HK-2 (cell line): Measurements from ENCODE around the gene DYNC2LI1.

Experiments used
- DNase-seq: peaks from one replicate; pipeline ENCODE4 v3.0.0-alpha.2; 2018; ENCODE audit not compliant: unreplicated experiment

Gene DYNC2LI1

DNA sequence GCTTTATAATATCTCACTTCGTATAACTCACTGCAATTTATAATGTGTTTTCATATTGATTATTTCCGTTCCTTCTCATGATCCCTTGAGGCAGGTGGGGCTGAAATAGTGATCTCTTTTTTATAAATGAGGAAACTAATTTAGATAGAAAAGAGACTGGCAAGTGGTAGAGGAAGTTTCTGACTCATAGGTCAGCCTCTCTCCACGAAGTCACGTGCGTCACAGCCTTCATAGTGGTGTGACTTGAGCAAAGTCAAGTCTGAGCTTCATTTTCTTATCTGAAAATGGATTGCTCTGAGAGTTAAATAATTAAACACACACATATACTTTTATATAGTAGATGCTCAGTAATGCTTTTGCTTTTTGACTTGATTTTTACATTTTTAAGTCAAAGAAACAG is 44.9 kb downstream of the DYNC2LI1 start:
- DNase-seq: peak; percentile 4

DNA sequence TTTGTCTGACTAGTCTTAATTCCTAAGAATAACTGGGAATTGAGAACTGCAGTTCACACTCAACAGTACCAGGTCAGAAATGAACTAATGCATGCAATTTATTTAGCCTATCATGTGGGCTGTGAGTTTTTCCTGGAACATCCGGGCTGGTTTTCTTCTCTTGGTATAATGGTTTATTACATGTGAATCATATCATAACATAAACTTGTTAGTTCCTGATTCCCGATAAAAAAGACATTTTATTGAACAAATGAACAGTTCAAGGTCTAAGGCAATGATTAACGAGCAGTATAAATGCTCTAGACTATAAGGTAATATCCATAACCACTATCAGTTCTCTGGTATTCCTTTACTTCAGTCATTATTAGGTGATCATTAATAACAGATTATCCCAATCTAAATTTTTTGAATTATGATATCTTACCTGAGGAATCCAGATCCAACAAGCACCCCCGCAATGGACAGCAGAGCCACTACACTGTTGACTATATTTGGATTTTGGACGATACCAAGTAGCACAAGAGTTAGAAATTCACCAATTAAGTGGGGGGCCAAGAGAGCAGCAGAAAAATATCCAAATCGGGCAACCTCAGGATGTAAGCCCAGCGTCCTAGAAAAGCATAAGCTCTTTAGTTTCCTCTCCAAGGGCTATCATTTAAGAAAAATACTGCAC is 45.8 kb downstream of the DYNC2LI1 start:
- no peak for DNase-seq

DNA sequence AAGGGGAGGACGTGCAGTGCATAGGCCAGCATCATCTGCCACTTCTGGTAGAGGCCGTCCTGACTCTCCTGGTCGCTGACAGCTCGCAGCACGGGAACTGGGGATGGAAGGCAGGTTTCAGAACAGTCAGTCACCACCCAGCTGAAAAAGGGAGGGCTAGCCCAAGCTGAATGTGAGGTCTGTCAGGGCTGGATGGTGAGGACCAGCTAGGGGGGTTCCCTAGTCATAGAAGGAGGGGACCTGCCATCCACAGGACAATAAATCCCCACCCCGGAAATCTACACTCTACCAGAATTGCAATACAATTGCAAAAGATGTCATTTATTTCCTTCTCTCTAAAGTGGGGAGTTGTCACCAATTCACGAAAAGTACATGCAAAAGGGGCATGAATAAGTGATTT is 49.0 kb downstream of the DYNC2LI1 start:
- no peak for DNase-seq

DNA sequence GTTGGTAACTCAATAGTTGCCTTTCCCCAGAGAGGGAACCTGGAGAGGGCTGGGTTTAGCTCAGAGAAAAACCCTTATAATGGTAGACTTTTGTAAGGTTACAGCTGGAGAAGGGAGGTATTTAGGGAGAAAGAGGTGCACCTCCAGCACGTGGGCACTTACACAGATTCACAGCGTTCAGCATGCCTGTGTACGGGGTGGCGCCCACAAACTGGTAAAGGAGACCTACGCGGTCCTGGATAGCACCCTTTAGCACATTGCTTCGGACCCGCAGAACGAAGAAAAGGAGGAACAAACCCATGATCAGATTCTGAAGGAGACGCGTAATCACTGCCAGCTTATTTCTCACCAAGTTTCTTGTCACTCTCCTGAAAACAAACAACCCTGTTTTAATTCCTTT is 49.9 kb downstream of the DYNC2LI1 start:
- DNase-seq: no peak

DNA sequence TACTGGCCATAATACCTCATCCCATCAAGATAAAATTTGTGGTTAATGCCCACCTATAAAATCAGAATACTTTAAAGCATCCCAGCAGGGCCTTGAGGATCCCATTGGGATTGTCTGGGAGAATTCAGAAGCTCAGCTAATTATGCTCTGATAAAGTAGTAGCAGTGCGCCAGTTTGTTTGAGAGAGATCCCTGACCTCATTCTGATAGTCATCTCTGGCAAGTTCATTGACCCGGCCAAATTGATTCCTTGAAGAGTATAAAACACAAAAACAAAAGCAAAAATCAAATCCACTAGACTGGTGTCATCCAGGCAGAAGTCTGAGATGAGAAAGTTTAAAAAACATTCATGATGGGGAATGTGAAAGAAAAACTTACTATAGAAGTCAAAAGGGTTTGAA is 50.7 kb downstream of the DYNC2LI1 start:
- DNase-seq: no peak

DNA sequence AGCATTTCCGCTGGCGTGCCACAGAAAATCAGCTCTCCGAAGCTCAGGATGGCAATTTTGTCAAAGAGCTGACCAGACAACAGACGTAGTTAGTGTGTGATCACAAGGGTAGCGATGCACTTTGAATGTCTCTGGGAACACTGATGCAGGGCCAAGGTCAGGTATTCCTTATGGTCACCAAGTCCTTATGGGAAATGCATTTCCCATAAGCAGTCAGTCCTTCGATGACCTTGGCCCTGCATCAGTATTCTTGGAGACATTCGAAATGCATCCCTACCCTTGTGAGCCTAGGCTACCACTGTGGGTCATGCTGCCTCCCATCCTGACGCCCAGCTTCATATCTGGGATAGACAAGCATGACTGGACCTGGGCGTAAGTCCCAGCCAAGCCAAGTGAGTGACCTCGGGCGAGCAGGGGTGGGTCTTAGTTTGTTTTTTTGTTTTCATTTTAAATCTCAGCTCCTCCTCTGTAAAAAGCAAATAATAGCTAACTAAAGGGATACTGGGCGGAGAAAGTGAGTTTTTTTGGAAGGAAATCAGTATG is 51.2 kb downstream of the DYNC2LI1 start:
- DNase-seq: no peak

DNA sequence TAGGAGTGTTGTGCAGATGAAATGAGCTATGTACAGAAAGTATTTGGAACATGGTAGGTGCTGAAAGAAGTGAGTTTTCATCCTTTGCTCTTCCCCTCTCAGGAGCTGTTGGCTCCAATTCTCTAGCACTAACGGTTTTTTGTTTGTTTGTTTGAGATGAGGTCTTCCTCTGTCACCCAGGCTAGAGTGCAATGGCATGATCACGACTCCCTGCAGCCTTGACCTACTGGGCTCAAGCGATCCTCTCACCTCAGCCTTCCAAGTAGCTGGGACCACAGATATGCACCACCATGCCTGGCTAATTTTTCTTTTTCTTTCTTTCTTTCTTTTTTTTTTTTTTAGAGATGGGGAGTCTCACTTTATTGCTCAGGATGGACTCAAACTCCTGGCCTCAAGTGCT is 52.0 kb downstream of the DYNC2LI1 start:
- no peak for DNase-seq

DNA sequence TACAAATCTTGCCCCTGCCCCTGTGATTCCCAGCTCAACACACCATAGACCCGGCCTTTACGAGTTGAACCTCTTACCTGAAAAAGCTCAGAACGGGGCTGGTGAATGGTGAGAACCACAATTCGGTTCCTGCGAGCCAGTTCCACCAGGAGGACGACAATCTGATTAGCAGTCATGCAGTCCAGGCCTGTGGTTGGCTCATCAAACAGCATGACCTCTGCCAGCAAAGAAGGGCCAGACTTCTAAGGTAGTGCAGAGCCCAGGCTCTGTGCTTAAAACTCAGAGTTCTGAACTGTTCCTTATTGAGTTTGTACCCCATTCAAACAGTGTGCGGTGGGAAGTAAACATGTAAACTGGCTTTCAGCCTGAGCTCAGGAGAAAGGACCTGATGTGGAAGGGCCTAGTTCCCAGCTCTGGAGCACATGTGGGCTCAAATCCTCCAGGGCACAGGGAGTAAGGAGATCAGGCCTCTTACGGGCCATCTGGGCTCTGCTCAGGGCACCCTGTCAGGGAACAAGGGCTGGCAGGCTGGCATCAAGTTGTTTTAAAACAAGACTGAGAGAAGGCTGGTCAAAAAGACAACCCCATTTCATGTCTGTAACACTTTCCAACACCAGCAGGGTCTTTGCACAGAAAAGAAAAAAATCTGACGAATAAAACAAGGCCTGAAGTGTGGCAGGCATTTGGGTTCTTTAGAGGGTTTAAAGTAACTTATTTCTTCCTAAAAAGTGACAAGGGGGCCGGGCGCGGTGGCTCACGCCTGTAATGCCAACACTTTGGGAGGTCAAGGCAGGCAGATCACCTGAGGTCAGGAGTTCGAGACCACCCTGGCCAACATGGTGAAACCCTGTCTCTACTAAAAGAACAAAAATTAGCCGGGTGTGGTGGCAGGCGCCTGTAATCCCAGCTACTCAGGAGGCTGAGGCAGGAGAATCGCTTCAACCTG is 52.7 kb downstream of the DYNC2LI1 start:
- no peak for DNase-seq

DNA sequence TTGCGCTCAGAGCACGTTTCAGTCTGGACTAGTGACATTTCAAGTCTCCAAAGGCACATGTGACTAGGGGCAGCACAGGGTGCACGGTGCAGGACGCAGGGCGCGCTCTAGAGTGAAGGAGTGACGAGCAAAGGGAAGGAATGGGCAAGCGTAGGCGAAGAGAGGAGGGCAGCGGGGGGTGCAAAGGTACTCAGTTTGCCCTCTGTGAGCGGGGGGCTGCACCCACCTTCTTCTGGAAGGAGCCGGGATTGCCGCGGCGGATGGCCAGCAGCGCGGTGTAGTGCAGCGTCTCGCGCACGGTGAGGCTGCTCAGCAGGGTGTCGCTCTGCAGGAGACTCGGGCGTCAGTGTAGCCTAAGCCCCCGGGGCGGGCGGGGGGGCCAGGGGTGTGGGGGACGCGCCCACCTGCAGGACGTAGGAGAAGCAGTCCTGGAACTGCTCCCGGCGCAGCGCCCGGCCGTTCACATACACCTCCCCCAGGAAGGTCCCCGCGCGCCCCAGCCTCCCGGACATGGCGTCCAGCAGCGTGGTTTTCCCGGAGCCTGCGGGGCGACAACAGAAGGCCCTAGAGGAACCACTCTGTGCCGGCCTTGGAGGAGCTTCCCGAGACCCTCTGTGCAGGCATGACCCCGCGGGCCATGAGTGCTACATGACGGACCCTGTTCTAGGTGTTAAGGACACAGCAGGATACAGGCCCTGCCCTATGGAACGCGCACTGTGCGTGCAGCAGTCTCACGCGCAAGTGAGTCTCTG is 57.9 kb downstream of the DYNC2LI1 start:
- no peak for DNase-seq

DNA sequence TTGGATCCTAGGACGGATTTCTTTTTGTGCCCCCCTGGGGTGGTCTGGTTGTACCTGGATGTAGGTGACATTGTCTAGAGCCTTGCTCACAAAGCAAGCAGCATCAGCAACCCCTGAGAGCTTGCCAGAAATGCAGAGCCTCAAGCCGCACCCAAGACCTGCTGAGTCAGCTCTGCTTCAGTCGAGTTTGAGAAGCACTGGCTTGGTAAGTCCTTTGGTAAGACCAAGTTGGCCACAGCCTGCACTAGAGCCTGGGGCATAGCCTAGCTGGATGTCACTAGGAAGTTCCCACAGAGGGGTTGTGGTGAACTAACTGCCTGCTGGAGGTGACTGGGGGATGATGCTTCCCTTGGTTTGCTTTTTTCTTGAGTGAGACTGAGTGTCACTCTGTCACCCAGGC is 58.6 kb downstream of the DYNC2LI1 start:
- no peak for DNase-seq

DNA sequence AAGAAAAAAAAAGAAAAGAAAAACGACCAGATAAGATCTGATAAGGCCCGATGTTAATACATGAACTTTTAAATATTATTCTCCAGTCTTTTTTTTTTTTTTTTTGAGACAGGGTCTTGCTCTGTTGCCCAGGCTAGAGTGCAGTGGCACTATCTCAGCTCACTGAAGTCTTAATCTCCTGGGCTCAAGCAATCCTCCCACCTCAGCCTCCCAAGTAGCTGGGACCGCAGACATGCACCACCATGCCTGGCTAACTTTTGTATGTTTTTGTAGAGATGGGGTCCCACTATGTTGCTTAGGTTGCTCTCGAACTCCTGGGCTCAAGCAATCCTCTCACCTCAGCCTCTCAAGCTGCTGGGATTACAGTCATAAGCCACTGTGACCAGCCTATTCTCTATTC is 63.2 kb downstream of the DYNC2LI1 start:
- DNase-seq: no peak

DNA sequence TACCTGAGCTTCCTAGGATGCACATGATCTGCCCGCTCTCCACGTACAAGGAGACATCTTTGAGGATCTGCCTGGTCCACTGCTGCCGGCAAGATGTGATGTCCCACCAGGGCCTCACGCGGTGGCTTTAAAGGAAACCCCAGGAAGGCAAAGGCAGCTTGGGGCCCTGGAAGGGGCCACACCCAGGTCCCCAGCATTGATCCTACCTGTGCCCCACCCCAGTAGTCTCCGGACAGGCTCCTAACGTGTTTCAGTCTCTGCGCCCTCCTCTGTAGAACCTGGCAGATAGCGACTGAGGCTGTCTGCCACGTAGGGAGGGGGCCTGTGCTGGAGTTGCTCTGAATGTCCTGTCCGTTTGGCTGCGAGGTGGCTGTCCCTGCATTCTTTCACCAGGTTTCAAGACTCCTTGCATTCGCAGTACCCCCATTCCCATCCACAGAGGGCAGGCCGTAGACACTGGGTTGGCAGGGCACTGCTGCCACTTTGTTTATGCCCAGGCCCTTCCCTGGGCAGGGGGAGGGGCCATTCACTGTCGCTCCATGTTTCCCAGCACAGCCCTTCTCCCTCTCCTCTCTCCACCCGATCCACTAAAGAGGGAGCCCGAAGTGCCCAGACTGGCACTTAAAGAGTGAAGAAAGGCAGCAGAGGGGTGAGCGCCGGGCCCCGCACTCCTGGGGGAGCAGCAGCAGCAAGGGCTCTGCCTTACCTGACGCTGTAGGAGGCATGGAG is 64.2 kb downstream of the DYNC2LI1 start:
- DNase-seq: no peak

DNA sequence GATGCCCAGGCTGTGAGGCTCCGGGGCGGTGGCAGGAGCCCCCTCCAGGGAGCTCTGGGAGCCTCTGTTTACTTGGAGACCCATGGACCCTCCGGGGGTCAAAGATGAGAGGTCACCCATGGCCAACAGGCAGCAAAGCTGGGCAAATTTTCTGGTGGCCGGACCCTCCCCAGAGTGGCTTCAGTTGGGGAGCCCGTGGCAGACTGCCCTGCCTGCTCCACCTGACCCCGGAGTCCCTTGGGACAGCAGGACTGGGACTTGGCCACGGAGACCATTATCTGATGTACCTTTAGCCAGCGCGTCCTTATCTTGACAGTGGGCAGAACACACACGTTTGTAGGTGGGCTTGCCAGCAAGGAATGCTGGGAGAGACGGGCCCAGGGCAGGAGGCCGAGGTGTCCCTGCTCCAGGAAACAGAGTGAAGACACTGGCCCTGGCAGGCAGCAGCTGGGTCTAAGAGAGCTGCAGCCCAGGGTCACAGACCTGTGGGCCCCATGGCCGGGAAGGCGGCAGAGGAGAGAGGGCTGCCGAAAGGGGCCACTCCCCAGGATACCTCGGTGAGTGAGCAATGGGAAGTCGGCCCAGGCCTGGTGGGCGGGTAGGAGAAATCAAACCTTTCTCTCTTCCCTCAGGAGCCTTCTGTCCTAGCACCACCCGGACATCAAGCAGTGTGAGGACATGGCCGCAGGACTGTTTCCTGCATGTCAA is 64.9 kb downstream of the DYNC2LI1 start, which contains the start of the genes ABCG5 and ABCG8:
Gene ABCG5 (minus strand): TSS at position 280 of the 708 bp plus-strand sequence. CDS start 160 bp downstream, at position 120.
Gene ABCG8 (plus strand): TSS at position 412 of the 708 bp plus-strand sequence. CDS start 83 bp downstream, at position 495.
- DNase-seq: no peak

DNA sequence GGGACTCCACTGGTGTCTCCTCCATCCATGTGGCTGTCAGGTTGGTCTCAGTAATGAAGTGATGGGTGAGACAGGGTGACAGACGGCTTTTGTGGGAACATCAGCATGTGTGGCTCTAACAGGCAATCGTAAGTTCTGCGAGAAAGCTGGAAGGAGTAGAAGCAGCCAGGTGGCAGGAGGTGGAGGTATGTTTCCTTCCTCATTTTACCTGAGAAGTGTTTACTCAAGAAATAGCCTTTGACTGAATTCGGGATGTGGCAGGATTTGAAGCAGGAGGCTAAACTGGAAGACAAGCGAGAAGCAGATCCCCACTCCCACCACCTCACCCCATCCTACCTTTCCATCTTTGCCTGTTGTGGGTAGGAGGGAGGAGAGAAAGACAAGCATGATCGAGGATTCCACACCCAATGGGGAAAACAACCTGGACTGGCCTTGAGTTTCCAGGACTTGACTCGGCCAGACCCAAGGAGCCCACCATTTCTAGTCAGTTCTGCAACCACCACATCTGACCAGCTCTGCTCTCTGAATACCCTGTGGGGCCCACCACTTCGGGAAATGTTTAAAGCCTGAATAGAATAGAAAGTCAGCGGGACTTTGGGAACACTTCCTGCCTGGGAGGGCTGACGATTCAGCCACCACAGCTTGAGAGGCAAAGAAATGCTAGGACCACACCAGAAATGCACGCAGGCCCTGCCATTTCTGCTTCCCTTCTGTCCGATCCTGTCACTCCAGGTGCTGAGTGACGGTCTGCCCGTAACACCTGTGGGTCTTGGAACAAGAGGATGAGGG is 66.1 kb downstream of the DYNC2LI1 start:
- no peak for DNase-seq

DNA sequence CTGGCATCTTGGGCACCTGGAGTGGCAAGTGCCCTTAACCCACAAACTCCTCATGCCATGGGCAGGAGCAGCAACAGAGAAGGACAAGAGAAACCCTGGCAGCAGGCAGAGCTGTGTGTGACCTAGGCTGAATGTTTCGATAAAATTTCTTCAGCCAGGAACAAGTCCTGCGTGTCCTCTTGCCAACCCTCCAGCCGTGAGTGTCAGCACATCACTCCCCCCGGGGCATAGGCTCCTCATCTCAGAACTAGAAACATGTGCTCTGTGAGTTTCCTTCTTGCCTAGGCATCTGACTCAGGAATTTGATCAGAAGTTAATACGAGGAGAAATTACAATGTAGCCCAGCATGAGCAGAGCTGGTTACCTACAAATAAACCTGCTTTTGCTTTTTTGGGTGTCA is 67.1 kb downstream of the DYNC2LI1 start:
- no peak for DNase-seq

DNA sequence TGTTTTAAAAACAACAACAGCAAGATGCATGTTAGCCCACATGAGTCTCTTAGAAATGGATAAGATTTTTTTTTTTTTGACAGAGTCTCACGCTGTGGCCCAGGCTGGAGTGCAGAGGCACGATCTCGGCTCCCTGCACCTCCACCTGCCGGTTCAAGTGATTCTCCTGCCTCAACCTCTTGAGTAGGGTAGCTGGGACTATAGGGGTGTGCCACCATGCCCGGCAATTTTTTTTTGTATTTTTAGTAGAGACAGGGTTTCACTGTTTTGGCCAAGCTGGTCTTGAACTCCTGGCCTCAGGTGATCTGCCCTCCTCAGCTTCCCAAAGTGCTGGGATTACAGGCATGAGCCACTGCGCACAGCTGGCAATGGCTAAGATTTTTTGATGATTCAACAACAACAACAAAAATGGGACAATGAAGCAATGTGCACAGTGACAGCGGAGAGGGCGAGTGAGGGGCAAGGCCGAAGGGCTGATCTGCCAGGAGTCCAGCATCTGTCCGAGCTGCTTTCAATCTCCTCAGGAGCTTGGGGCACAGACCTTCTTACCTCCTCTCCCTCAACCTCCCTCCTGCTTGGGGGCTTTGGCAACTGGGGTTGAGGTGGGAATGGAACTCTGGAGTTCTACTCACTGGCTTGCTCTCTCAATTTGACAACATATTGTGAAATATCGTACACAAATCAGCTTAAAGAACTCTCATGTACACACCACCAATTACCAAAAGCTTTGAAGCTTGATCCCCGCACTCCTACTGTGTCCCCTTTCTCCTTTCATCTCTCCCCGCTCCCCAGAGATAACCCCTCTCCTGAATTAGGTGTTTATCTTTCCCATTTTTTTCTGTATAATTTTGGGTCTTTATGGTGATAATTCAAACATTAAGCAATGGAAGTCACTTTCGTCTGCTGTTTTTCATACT is 68.4 kb downstream of the DYNC2LI1 start:
- no peak for DNase-seq

DNA sequence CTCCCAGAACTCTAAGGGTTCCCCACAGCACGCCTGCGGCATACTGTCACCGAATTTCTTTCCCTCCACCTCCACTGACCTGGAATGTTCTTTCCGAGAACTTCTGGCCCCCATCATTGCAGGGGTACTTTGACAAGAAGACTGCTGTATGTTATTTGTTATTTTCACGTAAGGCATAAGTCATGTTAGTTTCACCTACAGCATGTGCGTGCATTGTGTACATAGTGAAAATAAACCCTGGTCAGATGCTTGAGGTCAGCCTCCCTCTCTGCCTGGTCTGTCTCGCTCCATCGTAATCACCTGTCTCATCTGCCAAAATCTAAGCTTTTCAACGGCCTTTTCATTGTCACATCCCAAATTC is 69.0 kb downstream of the DYNC2LI1 start:
- no peak for DNase-seq

DNA sequence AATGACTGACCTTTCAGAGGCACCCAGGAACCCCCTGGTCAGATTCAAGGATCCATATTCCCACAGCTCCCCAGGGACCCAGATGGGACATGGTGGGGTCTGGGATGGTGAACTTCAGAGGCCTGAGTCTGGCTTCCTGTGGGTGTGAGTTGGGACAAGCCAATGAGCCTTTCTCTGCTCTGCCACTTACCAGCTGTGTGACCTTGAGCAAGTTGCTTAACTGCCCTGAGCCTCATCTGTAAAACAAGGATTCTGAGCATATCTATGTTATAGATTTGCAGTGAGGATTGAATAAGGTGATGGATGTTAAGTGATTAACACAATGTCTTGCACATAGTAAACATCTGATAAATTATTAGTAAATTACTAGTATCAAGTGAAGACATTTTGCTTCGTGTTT is 71.3 kb downstream of the DYNC2LI1 start:
- DNase-seq: no peak
